A673 (cell line): ENCODE measurements around the gene HIP1R. TPM values are rescaled to one million over a fixed set of nuclear protein-coding genes. Genes with fewer than 3 reads are reported as not detected.

ENCODE experiments used
- BruUV-seq: library from RNA; stranded (reverse); fragments of 400-500 nt; replicated peaks from 2 replicates; lab custom pipeline; 2021; lab: Mats Ljungman, UMichigan
- CTCF ChIA-PET: fragments of 300-600 bp; sonication (Branson Sonifier 250); formaldehyde crosslinking; loops from one replicate; lab custom pipeline; 2022; ENCODE audit warnings: antibody characterized with exemption; lab: Charles Lee
- POLR2A ChIA-PET: fragments of 300-600 bp; sonication (Branson Sonifier 250); formaldehyde crosslinking; loops from one replicate; lab custom pipeline; 2022; ENCODE audit warnings: antibody characterized with exemption; ENCODE audit not compliant: low non-redundant PET; lab: Charles Lee
- DNase-seq: peaks from one replicate; pipeline ENCODE4 v3.0.0-alpha.2; 2015; ENCODE audit warnings: low spot score
- H3K27ac ChIP-seq: fragments of 200-600 bp; sonication (generic); 2 replicates; pipeline ENCODE4 v1.5.1; 2016; ENCODE audit warnings: mixed run types, low read depth, mild to moderate bottlenecking, mixed read lengths, antibody characterized with exemption, low read length; ENCODE audit not compliant: poor library complexity, severe bottlenecking
- H3K27me3 ChIP-seq: fragments of 200-600 bp; sonication (generic); replicated peaks from 2 replicates; pipeline ENCODE4 v1.6.1; 2017; ENCODE audit warnings: mixed run types, low read depth, mild to moderate bottlenecking, mixed read lengths, antibody characterized with exemption, low read length; ENCODE audit not compliant: insufficient read depth, poor library complexity
- H3K36me3 ChIP-seq: fragments of 200-600 bp; sonication (generic); 2 replicates; pipeline ENCODE4 v1.6.1; 2016; ENCODE audit warnings: mixed run types, mild to moderate bottlenecking, mixed read lengths, antibody characterized with exemption, low read length; ENCODE audit not compliant: insufficient read depth, poor library complexity, severe bottlenecking
- H3K4me1 ChIP-seq: fragments of 200-600 bp; sonication (generic); 2 replicates; pipeline ENCODE4 v1.6.1; 2017; ENCODE audit warnings: mixed run types, mild to moderate bottlenecking, mixed read lengths, antibody characterized with exemption, low read length; ENCODE audit not compliant: insufficient read depth, poor library complexity, severe bottlenecking
- H3K4me3 ChIP-seq: fragments of 200-600 bp; sonication (generic); 2 replicates; pipeline ENCODE4 v1.5.1; 2016; ENCODE audit warnings: low read depth, mixed run types, mild to moderate bottlenecking, mixed read lengths, low read length; ENCODE audit not compliant: poor library complexity, severe bottlenecking
- H3K9me3 ChIP-seq: fragments of 200-600 bp; sonication (generic); 2 replicates; pipeline ENCODE4 v1.6.1; 2016; ENCODE audit warnings: mixed run types, low read depth, mild to moderate bottlenecking, mixed read lengths, antibody characterized with exemption, low read length; ENCODE audit not compliant: poor library complexity, severe bottlenecking
- EZH2 ChIP-seq: fragments of 200-600 bp; sonication (generic); IDR thresholded peaks from 2 replicates; pipeline ENCODE4 v1.6.1; 2017; ENCODE audit warnings: borderline replicate concordance, low read depth, mild to moderate bottlenecking, mixed read lengths, antibody characterized with exemption, low read length; ENCODE audit not compliant: poor library complexity, severe bottlenecking
- intact Hi-C: fragments of 100-400 bp; cut with micrococcal nuclease; formaldehyde crosslinking; loops from one replicate; pipeline ENCODE4 v1.10.0; 2022; ENCODE audit not compliant: unreplicated experiment
- total RNA-seq: library from RNA; stranded (reverse); gene quantifications from 2 replicates; pipeline ENCODE4 v1.2.3, GENCODE V29; 2021
- TF ChIP-seq, protein P1 (sequence below): fragments of 300-800, 200-600 bp; sonication (generic); conservative IDR thresholded peaks from 2 replicates; pipeline ENCODE4 v1.5.1; 2017; ENCODE audit warnings: low read depth, mild to moderate bottlenecking, antibody characterized with exemption, low read length, moderate library complexity, mixed read lengths

The HIP1R gene
- total RNA-seq, 1 experiment from 2014 or later, result 30.4 TPM

DNA sequence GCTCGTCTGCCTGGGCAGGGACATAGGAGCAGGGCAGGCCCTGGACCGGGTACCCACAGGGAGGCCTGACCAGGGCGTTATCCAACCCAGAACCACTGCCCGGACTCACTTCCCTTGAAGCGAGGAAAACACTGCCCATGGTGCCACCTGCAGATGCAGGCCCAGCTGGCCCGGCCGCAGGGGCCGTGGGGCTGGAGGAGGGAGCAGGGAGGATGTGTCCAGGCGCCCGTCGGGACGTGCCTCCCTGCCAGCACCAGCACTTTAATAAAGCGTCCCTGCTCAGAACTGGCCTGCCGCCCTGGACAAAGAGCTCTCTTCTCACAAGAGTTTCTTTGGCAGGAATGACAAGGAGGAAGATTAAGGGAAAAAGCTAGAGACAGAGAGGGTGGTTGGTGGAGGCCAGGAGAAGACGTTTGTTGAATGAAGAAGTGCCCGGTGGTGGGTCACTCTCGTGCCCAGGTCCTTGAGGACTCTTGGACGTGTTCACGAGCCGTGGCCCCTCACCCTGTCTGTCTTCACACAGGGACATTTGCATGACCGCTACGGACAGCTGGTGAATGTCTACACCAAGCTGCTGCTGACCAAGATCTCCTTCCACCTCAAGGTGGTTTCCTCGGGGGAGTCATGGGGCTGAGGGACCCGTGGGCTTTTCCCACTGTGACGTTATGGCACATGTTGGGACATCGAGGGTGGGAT, 14.2 kb downstream of the HIP1R start:
- no TSS peak for BruUV-seq
- DNase-seq, result no peak
- TF ChIP-seq, protein P1, sequence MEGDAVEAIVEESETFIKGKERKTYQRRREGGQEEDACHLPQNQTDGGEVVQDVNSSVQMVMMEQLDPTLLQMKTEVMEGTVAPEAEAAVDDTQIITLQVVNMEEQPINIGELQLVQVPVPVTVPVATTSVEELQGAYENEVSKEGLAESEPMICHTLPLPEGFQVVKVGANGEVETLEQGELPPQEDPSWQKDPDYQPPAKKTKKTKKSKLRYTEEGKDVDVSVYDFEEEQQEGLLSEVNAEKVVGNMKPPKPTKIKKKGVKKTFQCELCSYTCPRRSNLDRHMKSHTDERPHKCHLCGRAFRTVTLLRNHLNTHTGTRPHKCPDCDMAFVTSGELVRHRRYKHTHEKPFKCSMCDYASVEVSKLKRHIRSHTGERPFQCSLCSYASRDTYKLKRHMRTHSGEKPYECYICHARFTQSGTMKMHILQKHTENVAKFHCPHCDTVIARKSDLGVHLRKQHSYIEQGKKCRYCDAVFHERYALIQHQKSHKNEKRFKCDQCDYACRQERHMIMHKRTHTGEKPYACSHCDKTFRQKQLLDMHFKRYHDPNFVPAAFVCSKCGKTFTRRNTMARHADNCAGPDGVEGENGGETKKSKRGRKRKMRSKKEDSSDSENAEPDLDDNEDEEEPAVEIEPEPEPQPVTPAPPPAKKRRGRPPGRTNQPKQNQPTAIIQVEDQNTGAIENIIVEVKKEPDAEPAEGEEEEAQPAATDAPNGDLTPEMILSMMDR, result no peak
- TF ChIP-seq EZH2, result no peak
- Histone ChIP-seq H3K4me1 (no peaks in the 10 kb centered on the region), H3K36me3 (no peaks in the 10 kb centered on the region), H3K27ac (no peak overlapping the region), H3K27me3 (no peaks in the 10 kb centered on the region), H3K9me3 (no peaks in the 10 kb centered on the region), H3K4me3 (no peak overlapping the region)
- ChIA-PET POLR2A (no interaction called here), CTCF (no interaction called here)
- intact Hi-C loops, result no loop called here

DNA sequence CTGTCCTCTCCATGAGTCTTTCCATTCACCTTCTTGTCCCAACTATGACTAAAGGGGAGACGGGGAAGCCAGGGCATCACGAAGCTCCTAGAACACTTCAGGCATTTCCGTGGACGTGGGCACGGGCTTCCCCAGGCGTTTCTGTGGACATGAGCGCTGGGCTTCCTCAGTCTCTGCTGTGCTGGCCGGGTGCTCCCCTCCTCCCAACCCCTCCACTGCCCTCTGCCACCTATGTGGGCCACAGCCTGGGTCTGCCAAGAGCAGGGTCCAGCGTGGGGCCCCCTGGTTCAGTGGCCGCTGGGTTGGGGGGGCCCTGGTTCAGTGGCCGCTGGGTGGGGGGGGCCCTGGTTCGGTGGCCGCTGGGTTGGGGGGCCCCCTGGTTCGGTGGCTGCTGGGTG, 14.8 kb downstream of the HIP1R start:
- TF ChIP-seq, protein P1, result no peak
- no peak for TF ChIP-seq EZH2
- Histone ChIP-seq H3K9me3 (no peaks in the 10 kb centered on the region), H3K36me3 (no peaks in the 10 kb centered on the region), H3K4me3 (no peak overlapping the region), H3K27ac (no peak overlapping the region), H3K4me1 (no peaks in the 10 kb centered on the region), H3K27me3 (no peaks in the 10 kb centered on the region)
- no TSS peak for BruUV-seq
- intact Hi-C loops, result no loop called here
- POLR2A ChIA-PET, result no interaction called here
- no peak for DNase-seq
- CTCF ChIA-PET, result no interaction called here

GRCh38 chr12:122850695-122851350, 15.6 kb downstream of the HIP1R start:
- no peaks in the 10 kb centered on the region for H3K9me3 ChIP-seq
- CTCF ChIA-PET, result no interaction called here
- H3K4me1 ChIP-seq, result no peaks in the 10 kb centered on the region
- TF ChIP-seq, protein P1, result no peak
- TF ChIP-seq EZH2, result no peak
- no peaks in the 10 kb centered on the region for H3K36me3 ChIP-seq
- no peak overlapping the region for H3K4me3 ChIP-seq
- H3K27ac ChIP-seq, result no peak overlapping the region
- no peaks in the 10 kb centered on the region for H3K27me3 ChIP-seq
- POLR2A ChIA-PET, result no interaction called here
- intact Hi-C loops, result no loop called here
- DNase-seq, result no peak
- no TSS peak for BruUV-seq
